ENCODE data around the gene ZC3H12C.

- TF ChIP-seq CTCF (IDR thresholded peaks at IDR 0.05) (no peak), POLR2A (IDR thresholded peaks at IDR 0.05) (no peak)
Measured at GRCh38 chr11:110158317-110159200, 65.4 kb downstream of the ZC3H12C start.
